ENCODE measurements around the gene CSNK1E. TPM values are rescaled to one million over a fixed set of nuclear protein-coding genes. Genes with fewer than 3 reads are reported as not detected.

The CSNK1E gene
- total and polyA plus RNA-seq, 10 of the 15 experiments (the other 5 are each of a cell fraction or from before 2014, with no cell fraction given): 5.9 to 107 (median 64.9) TPM

DNA sequence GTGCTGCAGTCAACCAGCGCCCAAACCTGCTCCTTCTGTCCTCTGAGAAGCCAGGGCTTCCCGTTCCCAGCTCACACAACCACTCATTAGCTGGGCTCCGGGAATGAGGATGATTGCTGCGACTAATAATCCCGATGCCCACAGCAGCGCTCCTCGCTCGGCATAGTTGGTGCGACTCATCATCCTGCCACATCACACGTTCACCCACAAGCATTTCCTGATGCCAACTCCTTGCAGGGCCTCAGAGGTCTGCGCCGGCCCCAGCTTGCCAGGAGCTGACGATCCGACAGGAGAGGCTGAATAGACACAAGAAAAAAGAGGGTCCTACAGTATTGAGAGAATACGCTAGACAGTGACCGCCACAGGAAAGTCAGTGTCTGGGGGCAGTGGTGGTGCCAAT lies 10.6 kb upstream of the CSNK1E start:
- no peak overlapping the region for H3K4me3 ChIP-seq
- POLR2A ChIA-PET: no interaction called here
- H2AFZ ChIP-seq (ENCODE audit: control insufficient read depth, low read depth, low read length): no peak overlapping the region
- no peaks in the 10 kb centered on the region for H4K20me1 ChIP-seq (ENCODE audit: control insufficient read depth, insufficient read depth)
- RAD21 ChIA-PET (ENCODE audit: unreplicated experiment): no interaction called here
- ATAC-seq (no peak), DNase-seq (ENCODE audit: low read depth, low spot score) (no peak), FAIRE-seq (no peak)
- 86% methylated on average over 16 of the region's 16 CpGs for WGBS (ENCODE audit: insufficient coverage, insufficient replicate concordance, low lambda C conversion rate, missing lambda C conversion rate)
- in situ Hi-C loops (cut with MboI): no loop called here
- no peaks in the 10 kb centered on the region for H3K79me2 ChIP-seq (ENCODE audit: control insufficient read depth, insufficient read depth, low read length)
- H3K4me1 ChIP-seq (ENCODE audit: control insufficient read depth, insufficient read depth, low read length): no peaks in the 10 kb centered on the region
- H3K27me3 ChIP-seq (replicated peaks in 1 of 2; ENCODE audit: control insufficient read depth in 2 of 2, insufficient read depth in 2 of 2, low read length in 1 of 2): no peaks in the 10 kb centered on the region; a peak in 1 of 4 replicates
- no peaks in the 10 kb centered on the region for H3K9me3 ChIP-seq (replicated peaks; ENCODE audit: control insufficient read depth, insufficient read depth, low read length)
- no peaks in the 10 kb centered on the region for H3K36me3 ChIP-seq (ENCODE audit: control insufficient read depth in 2 of 2, insufficient read depth in 2 of 2, low read length in 1 of 2)
- no TSS peak for BruUV-seq (replicated peaks)
- no peak overlapping the region for H3K4me2 ChIP-seq (ENCODE audit: control insufficient read depth, insufficient read depth)
- SMC1A ChIA-PET (ENCODE audit: uncharacterized antibody, unreplicated experiment): interaction anchor here (1.4 kb wide), 1 partner anchor 15 kb away, joined by 4 read pairs; no protein-coding TSS in a partner anchor
- intact Hi-C loops (cut with micrococcal nuclease; ENCODE audit: unreplicated experiment): no loop called here
- CTCF ChIA-PET: interaction anchor here (0.6 kb wide), 1 partner anchor 225 kb away, joined by 4 read pairs; no protein-coding TSS in a partner anchor
- no peak for TF ChIP-seq ASH2L (IDR thresholded peaks at IDR 0.05; ENCODE audit: borderline replicate concordance, low read depth)
- no peak overlapping the region for H3K9ac ChIP-seq (ENCODE audit: control insufficient read depth, insufficient read depth, low read length)
- H3K27ac ChIP-seq (ENCODE audit: control insufficient read depth, insufficient read depth): no peak overlapping the region

DNA sequence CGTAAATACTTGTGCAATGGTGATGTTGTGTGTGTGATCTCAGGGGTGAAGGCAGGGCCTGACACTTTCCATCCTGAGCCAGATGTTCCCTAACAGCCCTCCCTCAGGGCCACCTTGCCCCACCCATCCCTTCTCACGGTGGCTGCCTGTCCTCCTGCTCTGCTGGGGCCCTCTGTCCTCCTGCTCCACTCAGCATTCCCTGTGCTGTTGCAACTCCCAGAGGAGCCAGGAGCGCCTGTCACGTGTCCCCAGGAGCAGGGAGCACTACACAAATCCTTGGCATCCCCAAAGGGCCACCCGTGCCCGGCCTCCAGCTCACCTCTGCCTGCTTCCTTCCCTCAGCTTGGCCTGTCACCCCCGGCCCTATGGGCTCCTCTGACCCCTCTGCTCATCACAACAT lies 10.2 kb upstream of the CSNK1E start:
- ChIA-PET POLR2A (no interaction called here), RAD21 (ENCODE audit: unreplicated experiment) (no interaction called here), CTCF (interaction anchor here (0.6 kb wide), 1 partner anchor 224 kb away, joined by 4 read pairs; no protein-coding TSS in a partner anchor), SMC1A (ENCODE audit: uncharacterized antibody, unreplicated experiment) (no interaction called here)
- no peaks in the 10 kb centered on the region for H4K20me1 ChIP-seq (ENCODE audit: control insufficient read depth, insufficient read depth)
- H3K4me1 ChIP-seq (ENCODE audit: control insufficient read depth, insufficient read depth, low read length): no peaks in the 10 kb centered on the region
- no peak overlapping the region for H2AFZ ChIP-seq (ENCODE audit: control insufficient read depth, low read depth, low read length)
- no peak overlapping the region for H3K4me2 ChIP-seq (ENCODE audit: control insufficient read depth, insufficient read depth)
- 46% methylated on average over 6 of the region's 7 CpGs for WGBS (ENCODE audit: insufficient coverage, insufficient replicate concordance, low lambda C conversion rate, missing lambda C conversion rate)
- no peaks in the 10 kb centered on the region; a peak in 1 of 4 replicates for H3K27me3 ChIP-seq (replicated peaks in 1 of 2; ENCODE audit: control insufficient read depth in 2 of 2, insufficient read depth in 2 of 2, low read length in 1 of 2)
- no peaks in the 10 kb centered on the region for H3K9me3 ChIP-seq (replicated peaks; ENCODE audit: control insufficient read depth, insufficient read depth, low read length)
- H3K4me3 ChIP-seq: no peak overlapping the region
- FAIRE-seq (no peak), DNase-seq (ENCODE audit: low read depth, low spot score) (no peak), ATAC-seq (no peak)
- no peak overlapping the region for H3K9ac ChIP-seq (ENCODE audit: control insufficient read depth, insufficient read depth, low read length)
- H3K36me3 ChIP-seq (ENCODE audit: control insufficient read depth in 2 of 2, insufficient read depth in 2 of 2, low read length in 1 of 2): no peaks in the 10 kb centered on the region
- intact Hi-C loops (cut with micrococcal nuclease; ENCODE audit: unreplicated experiment): no loop called here
- H3K79me2 ChIP-seq (ENCODE audit: control insufficient read depth, insufficient read depth, low read length): no peaks in the 10 kb centered on the region
- no peak overlapping the region for H3K27ac ChIP-seq (ENCODE audit: control insufficient read depth, insufficient read depth)
- in situ Hi-C loops (cut with MboI): no loop called here
- BruUV-seq (replicated peaks): no TSS peak
- TF ChIP-seq USF2 (IDR thresholded peaks at IDR 0.05; ENCODE audit: borderline replicate concordance, low read depth, low read length) (no peak), TCF12 (IDR thresholded peaks at IDR 0.05; ENCODE audit: low read depth, low read length) (no peak), RELA (IDR thresholded peaks at IDR 0.05; ENCODE audit: borderline replicate concordance, partially characterized antibody) (no peak), NR2F1 (conservative IDR thresholded peaks at IDR 0.05) (no peak), MEF2A (IDR thresholded peaks at IDR 0.05; ENCODE audit: insufficient read depth, low read depth, low read length) (no peak), RB1 (IDR thresholded peaks at IDR 0.05; ENCODE audit: borderline replicate concordance) (no peak), NFYA (IDR thresholded peaks at IDR 0.05; ENCODE audit: borderline replicate concordance, low read depth, low read length) (no peak), MTA2 (IDR thresholded peaks at IDR 0.05; ENCODE audit: low read depth) (no peak), IKZF2 (IDR thresholded peaks at IDR 0.05) (no peak), KDM1A (IDR thresholded peaks at IDR 0.05; ENCODE audit: borderline replicate concordance) (no peak), ZZZ3 (IDR thresholded peaks at IDR 0.05; ENCODE audit: control insufficient read depth, insufficient read length, low read depth) (no peak), ZNF207 (IDR thresholded peaks at IDR 0.05; ENCODE audit: borderline replicate concordance) (no peak), ZNF622 (IDR thresholded peaks at IDR 0.05) (no peak), CBX3 (IDR thresholded peaks at IDR 0.05; ENCODE audit: borderline replicate concordance, low read depth) (no peak), RAD51 (IDR thresholded peaks at IDR 0.05) (no peak), SMARCA5 (IDR thresholded peaks at IDR 0.05) (no peak), CBFB (IDR thresholded peaks at IDR 0.05; ENCODE audit: low read depth) (no peak), ZBED1 (IDR thresholded peaks at IDR 0.05; ENCODE audit: borderline replicate concordance) (no peak)
- TF ChIP-seq, protein P1, sequence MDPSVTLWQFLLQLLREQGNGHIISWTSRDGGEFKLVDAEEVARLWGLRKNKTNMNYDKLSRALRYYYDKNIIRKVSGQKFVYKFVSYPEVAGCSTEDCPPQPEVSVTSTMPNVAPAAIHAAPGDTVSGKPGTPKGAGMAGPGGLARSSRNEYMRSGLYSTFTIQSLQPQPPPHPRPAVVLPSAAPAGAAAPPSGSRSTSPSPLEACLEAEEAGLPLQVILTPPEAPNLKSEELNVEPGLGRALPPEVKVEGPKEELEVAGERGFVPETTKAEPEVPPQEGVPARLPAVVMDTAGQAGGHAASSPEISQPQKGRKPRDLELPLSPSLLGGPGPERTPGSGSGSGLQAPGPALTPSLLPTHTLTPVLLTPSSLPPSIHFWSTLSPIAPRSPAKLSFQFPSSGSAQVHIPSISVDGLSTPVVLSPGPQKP (IDR thresholded peaks at IDR 0.05; ENCODE audit: low read depth, low read length): no peak
